SK-N-SH treated with all-trans-retinoic acid at 6 μM for 48 hours (cell line): ENCODE results near the gene ARID1B.

ENCODE experiments used
- ATAC-seq: fragments of 200-7000 bp; cut with Tn5 transposase; 3 replicates; pipeline ENCODE4 v1.9.1; 2020; ENCODE audit warnings: mild to moderate bottlenecking, moderate library complexity
- ARNTL ChIP-seq: fragments of 450-650 bp; formaldehyde crosslinking; IDR thresholded peaks from 2 replicates; pipeline ENCODE4 v1.5.0; 2020; ENCODE audit warnings: low read depth, mild to moderate bottlenecking, moderate library complexity, borderline replicate concordance
- BACH2 ChIP-seq: fragments of 250-450 bp; sonication (Bioruptor Pico); IDR thresholded peaks from 2 replicates; pipeline ENCODE4 v1.9.0; 2021; ENCODE audit warnings: mild to moderate bottlenecking, borderline replicate concordance
- CSDC2 ChIP-seq: fragments of 250-450 bp; sonication (Bioruptor Pico); IDR thresholded peaks from 2 replicates; pipeline ENCODE4 v1.5.0; 2020; ENCODE audit warnings: mild to moderate bottlenecking, moderate library complexity
- CSRNP3 ChIP-seq: fragments of 250-450 bp; sonication (Bioruptor Pico); IDR thresholded peaks from 2 replicates; pipeline ENCODE4 v1.5.1; 2021; ENCODE audit warnings: mild to moderate bottlenecking, moderate library complexity
- ISL1 ChIP-seq: fragments of 250-450 bp; sonication (Bioruptor Pico); IDR thresholded peaks from 2 replicates; pipeline ENCODE4 v2.1.2; 2022; ENCODE audit warnings: mild to moderate bottlenecking, moderate library complexity
- OSR1 ChIP-seq: fragments of 250-450 bp; sonication (Bioruptor Pico); IDR thresholded peaks from 2 replicates; pipeline ENCODE4 v1.8.0; 2022; ENCODE audit warnings: moderate library complexity, mild to moderate bottlenecking, inconsistent platforms
- PATZ1 ChIP-seq: fragments of 250-450 bp; sonication (Bioruptor Pico); IDR thresholded peaks from 2 replicates; pipeline ENCODE4 v1.8.0; 2020; ENCODE audit warnings: mild to moderate bottlenecking, moderate library complexity, borderline replicate concordance
- PPARA ChIP-seq: fragments of 250-450 bp; sonication (Bioruptor Pico); IDR thresholded peaks from 2 replicates; pipeline ENCODE4 v1.5.0; 2020; ENCODE audit warnings: mild to moderate bottlenecking, borderline replicate concordance
- RARB ChIP-seq: fragments of 250-450 bp; sonication (Bioruptor Pico); IDR thresholded peaks from 2 replicates; pipeline ENCODE4 v1.8.0; 2021; ENCODE audit warnings: mild to moderate bottlenecking, moderate library complexity
- SNAI2 ChIP-seq: fragments of 250-450 bp; sonication (Bioruptor Pico); IDR thresholded peaks from 2 replicates; pipeline ENCODE4 v1.5.0; 2020; ENCODE audit warnings: mild to moderate bottlenecking, moderate library complexity
- TCF4 ChIP-seq: fragments of 250-450 bp; sonication (Bioruptor Pico); IDR thresholded peaks from 2 replicates; pipeline ENCODE4 v1.8.0; 2021; ENCODE audit warnings: mild to moderate bottlenecking, moderate library complexity, borderline replicate concordance
- TOX ChIP-seq: fragments of 250-450 bp; sonication (Bioruptor Pico); IDR thresholded peaks from 2 replicates; pipeline ENCODE4 v1.8.0; 2021; ENCODE audit warnings: mild to moderate bottlenecking, moderate library complexity, borderline replicate concordance
- TSHZ2 ChIP-seq: fragments of 250-450 bp; sonication (Bioruptor Pico); IDR thresholded peaks from 2 replicates; pipeline ENCODE4 v1.5.0; 2020; ENCODE audit warnings: mild to moderate bottlenecking, moderate library complexity
- ZC3H10 ChIP-seq: fragments of 250-450 bp; sonication (Bioruptor Pico); IDR thresholded peaks from 2 replicates; pipeline ENCODE4 v1.5.1; 2021; ENCODE audit warnings: mild to moderate bottlenecking, moderate library complexity
- ZFP30 ChIP-seq: fragments of 450-650 bp; formaldehyde crosslinking; IDR thresholded peaks from 2 replicates; pipeline ENCODE4 v1.5.0; 2022; ENCODE audit warnings: mild to moderate bottlenecking, moderate library complexity
- ZNF565 ChIP-seq: fragments of 450-650 bp; formaldehyde crosslinking; conservative IDR thresholded peaks from 2 replicates; pipeline ENCODE4 v1.5.0; 2020; ENCODE audit warnings: low read depth, mild to moderate bottlenecking, moderate library complexity
- ZNF70 ChIP-seq: fragments of 450-650 bp; formaldehyde crosslinking; IDR thresholded peaks from 2 replicates; pipeline ENCODE4 v1.5.0; 2020; ENCODE audit warnings: mild to moderate bottlenecking, moderate library complexity
- ZNF8 ChIP-seq: fragments of 450-650 bp; formaldehyde crosslinking; IDR thresholded peaks from 2 replicates; pipeline ENCODE4 v1.5.0; 2020; ENCODE audit warnings: mild to moderate bottlenecking, moderate library complexity

ARID1B gene

GRCh38 chr6:157215717-157216116, 438.5 kb downstream of the ARID1B start (continued):
- TF ChIP-seq TSHZ2 (CRISPR knock-in tag) (no peak), ZC3H10 (CRISPR knock-in tag) (no peak), CSRNP3 (CRISPR knock-in tag) (no peak), TCF4 (CRISPR knock-in tag) (no peak)

GRCh38 chr6:157216570-157216969, 439.4 kb downstream of the ARID1B start:
- no peak for ATAC-seq

GRCh38 chr6:157217198-157217893, 440.2 kb downstream of the ARID1B start:
- no peak for TF ChIP-seq SNAI2 (CRISPR knock-in tag)
- no peak for TF ChIP-seq BACH2 (CRISPR knock-in tag)
- TF ChIP-seq TSHZ2 (CRISPR knock-in tag): no peak
- no peak for TF ChIP-seq ISL1 (CRISPR knock-in tag)
- TF ChIP-seq TOX: no peak
- TF ChIP-seq, all 23 proteins: peak for 0
- no peak for ATAC-seq

More at GRCh38 chr6:157216570-157216969, 439.4 kb downstream of the ARID1B start:
- TF ChIP-seq OSR1: no peak

- no peak for TF ChIP-seq ZC3H10 (CRISPR knock-in tag)
- TF ChIP-seq CSRNP3 (CRISPR knock-in tag): no peak
- TF ChIP-seq CSDC2 (CRISPR knock-in tag): no peak
- TF ChIP-seq PPARA (CRISPR knock-in tag): no peak
Measured at GRCh38 chr6:157217894-157218370, 440.8 kb downstream of the ARID1B start.

GRCh38 chr6:157218371-157219198, 441.4 kb downstream of the ARID1B start:
- ATAC-seq: no peak; the same call in 2 of the 3 replicates
- TF ChIP-seq ZNF565 (CRISPR knock-in tag): no peak
- TF ChIP-seq OSR1: no peak
- no peak for TF ChIP-seq ZNF8 (CRISPR knock-in tag)
- TF ChIP-seq CSDC2 (CRISPR knock-in tag): no peak
- no peak for TF ChIP-seq TSHZ2 (CRISPR knock-in tag)
- TF ChIP-seq ZNF70 (CRISPR knock-in tag): no peak
- TF ChIP-seq TOX: no peak
- no peak for TF ChIP-seq ISL1 (CRISPR knock-in tag)
- TF ChIP-seq ZFP30 (CRISPR knock-in tag): no peak
- TF ChIP-seq ARNTL (CRISPR knock-in tag): no peak
- no peak for TF ChIP-seq PATZ1 (CRISPR knock-in tag)
- no peak for TF ChIP-seq RARB (CRISPR knock-in tag)
- no peak for TF ChIP-seq SNAI2 (CRISPR knock-in tag)

More at GRCh38 chr6:157217894-157218370, 440.8 kb downstream of the ARID1B start:
- ATAC-seq: no peak
